NCI-H460 (cell line): Measurements from ENCODE around the gene PTTG1IP. TPM values are rescaled to one million over a fixed set of nuclear protein-coding genes. Genes with fewer than 3 reads are reported as not detected.
A peak's percentile ranks its signal among the peaks of the same experiment; 100 is the strongest.
"Not testable (repeated sequence)": the region's sequence is repeated elsewhere in the genome, so short reads cannot be mapped to it uniquely, and the experiment has no call there.

Experiments used
- DNase-seq: peaks from one replicate; pipeline ENCODE4 v3.0.0-alpha.2; 2016; ENCODE audit warnings: low read depth; ENCODE audit errors: extremely low read depth
- total RNA-seq: library from RNA; depleted of rRNA; stranded (reverse); fragments of >200 nt; shearing (Covaris generic); gene quantifications from 2 replicates; pipeline ENCODE4 v1.2.3, GENCODE V29; 2014

PTTG1IP gene
- total RNA-seq, 1 experiment from 2014 or later, result 139 TPM

- DNase-seq, result no peak
These were observed 12.9 kb upstream of the PTTG1IP start for GRCh38 chr21:44886113-44887075.

GRCh38 chr21:44885615-44886014, 12.1 kb upstream of the PTTG1IP start:
- DNase-seq, result no peak

GRCh38 chr21:44884097-44884496, 10.6 kb upstream of the PTTG1IP start:
- DNase-seq, result no peak

- no peak for DNase-seq
These were observed 9.8 kb upstream of the PTTG1IP start for GRCh38 chr21:44883250-44883649.

- no peak for DNase-seq
These were observed 7.8 kb upstream of the PTTG1IP start for GRCh38 chr21:44881198-44881872.

- no peak for DNase-seq
These were observed 7.1 kb upstream of the PTTG1IP start for GRCh38 chr21:44880405-44881197.

GRCh38 chr21:44879238-44879637, 5.7 kb upstream of the PTTG1IP start:
- not testable (repeated sequence) for DNase-seq

- peak; percentile 62 for DNase-seq
These were observed 4.8 kb upstream of the PTTG1IP start for GRCh38 chr21:44878053-44878982.

- DNase-seq, result no peak
These were observed 3.5 kb upstream of the PTTG1IP start for GRCh38 chr21:44876849-44877575.

GRCh38 chr21:44875316-44875700, 1.8 kb upstream of the PTTG1IP start:
- DNase-seq, result peak; percentile 26

GRCh38 chr21:44874497-44875315, 1.2 kb upstream of the PTTG1IP start:
- DNase-seq, result no peak

GRCh38 chr21:44874240-44874496, 678 bp upstream of the PTTG1IP start:
- DNase-seq, result no peak

GRCh38 chr21:44872649-44873355, 688 bp downstream of the PTTG1IP start:
- DNase-seq, result no peak

GRCh38 chr21:44872323-44872648, 1.2 kb downstream of the PTTG1IP start:
- no peak for DNase-seq

GRCh38 chr21:44871576-44872269, 1.8 kb downstream of the PTTG1IP start:
- DNase-seq, result peak; percentile 44

- no peak for DNase-seq
These were observed 2.6 kb downstream of the PTTG1IP start for GRCh38 chr21:44870748-44871495.
